Activated CD4-positive, alpha-beta T cell treated with anti-CD3 and anti-CD28 coated beads, Interleukin-2, amount 50 U/mL, for 16 hours (primary cell): ENCODE measurements around the gene DNAJB6.

Source experiments
- DNase-seq: peaks from one replicate; pipeline ENCODE4 v3.0.0-alpha.2; 2020

Gene DNAJB6

DNA sequence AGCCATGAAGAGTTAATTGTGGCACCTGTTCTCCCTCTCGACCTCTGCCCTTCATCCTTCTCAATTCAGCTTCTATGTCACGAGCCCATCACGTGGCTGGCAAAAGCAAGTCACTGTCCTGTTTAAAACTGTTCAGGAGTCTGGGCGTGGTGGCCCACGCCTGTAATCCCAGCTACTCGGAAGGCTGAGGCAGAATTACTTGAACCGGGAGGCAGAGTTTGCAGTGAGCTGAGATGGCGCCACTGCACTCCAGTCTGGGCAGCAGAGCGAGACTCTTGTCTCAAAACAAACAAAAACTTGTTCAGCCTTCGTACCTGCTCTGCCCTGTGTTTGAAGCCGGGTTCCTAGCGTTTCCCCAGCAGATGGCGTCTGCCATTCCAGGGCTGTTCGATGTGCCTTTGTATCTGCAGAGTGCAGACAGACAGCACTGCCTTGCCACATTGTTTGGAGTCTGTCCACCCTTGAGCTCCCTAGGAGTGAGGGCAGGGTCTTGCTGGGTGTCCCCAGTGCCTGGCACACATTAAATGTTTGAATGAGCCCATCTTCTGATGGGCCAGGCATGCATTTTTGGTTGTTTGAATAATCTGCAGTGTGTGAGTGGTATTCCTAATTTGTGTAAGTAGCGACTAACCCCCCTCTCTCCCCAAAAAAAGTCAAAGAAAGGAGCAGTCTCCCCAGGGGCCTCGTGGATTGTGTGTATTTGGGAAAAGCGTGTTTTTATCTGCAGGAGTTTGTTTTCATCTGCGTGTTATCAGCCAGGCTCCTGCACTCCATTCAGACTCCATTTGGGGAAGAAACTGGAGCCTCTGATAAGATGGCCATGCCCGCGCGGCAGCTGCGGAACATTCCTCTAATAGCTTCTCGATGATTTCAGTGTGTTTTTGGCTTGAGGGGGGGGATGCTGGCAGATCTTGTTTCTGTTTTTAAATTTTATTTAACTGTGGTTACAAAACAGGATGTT lies 61.2 kb downstream of the DNAJB6 start:
- DNase-seq: peak; percentile 26

DNA sequence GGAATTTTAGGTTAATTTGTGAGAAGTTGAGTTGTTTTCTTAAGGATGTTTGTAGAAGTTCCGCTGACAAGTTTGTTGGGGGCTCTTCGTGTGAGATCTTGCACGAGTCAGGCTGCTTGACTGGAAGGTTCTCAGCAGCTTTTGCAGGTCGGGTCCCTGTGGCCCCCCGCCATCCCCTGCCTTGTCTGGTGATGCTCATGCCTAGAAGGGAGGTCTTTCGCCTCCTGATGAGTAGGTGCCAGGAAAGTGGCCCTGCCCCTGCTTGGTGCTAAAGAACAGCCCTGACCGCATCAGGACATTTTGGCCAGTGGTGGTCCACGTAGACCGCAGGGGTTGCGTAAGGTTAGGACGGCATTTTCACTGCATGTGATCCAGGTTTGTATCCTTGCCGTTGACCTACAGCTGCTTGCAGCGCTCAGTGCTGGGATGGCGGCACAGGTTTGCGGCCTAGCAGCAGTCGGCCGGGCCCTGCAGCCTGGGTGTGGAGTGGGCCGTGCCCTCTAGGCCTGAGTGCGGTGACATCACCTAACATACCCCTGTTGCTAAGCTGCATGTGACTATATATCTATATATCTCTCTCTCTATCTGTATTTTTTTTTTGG lies 62.4 kb downstream of the DNAJB6 start:
- no peak for DNase-seq

DNA sequence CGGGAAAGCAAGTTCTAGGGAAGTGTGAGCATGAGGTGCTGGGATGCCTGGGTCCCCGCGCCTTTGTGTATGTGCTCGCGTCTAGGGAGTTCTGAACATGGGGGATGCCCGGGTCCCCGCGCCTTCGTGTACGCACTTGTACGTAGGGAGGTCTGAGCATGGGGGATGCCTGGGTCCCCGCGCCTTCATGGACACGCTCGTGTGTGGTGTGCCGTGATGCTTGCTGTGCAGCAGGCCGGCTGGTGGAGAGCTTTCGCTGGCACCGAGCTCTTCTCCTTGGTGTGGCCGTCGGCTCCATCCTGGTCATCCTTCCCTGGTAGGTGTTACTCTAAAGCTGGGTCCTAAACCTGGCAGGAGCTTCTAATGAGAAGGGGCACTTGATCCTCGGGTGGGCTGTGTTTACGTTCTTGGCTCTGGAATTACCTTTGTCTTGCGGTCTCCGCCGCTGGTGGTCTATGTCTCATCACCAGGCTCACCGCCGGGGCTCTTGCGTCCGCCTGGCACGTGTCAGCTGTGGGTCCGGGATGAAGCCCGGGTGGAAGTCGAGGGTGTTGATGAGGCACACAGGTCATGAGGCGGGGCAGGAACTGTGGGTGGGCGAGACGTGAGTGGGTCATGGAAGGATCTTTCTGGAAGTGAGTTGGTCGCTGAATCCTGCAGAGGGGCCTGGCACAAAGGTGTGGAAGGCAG lies 63.5 kb downstream of the DNAJB6 start:
- no peak for DNase-seq

DNA sequence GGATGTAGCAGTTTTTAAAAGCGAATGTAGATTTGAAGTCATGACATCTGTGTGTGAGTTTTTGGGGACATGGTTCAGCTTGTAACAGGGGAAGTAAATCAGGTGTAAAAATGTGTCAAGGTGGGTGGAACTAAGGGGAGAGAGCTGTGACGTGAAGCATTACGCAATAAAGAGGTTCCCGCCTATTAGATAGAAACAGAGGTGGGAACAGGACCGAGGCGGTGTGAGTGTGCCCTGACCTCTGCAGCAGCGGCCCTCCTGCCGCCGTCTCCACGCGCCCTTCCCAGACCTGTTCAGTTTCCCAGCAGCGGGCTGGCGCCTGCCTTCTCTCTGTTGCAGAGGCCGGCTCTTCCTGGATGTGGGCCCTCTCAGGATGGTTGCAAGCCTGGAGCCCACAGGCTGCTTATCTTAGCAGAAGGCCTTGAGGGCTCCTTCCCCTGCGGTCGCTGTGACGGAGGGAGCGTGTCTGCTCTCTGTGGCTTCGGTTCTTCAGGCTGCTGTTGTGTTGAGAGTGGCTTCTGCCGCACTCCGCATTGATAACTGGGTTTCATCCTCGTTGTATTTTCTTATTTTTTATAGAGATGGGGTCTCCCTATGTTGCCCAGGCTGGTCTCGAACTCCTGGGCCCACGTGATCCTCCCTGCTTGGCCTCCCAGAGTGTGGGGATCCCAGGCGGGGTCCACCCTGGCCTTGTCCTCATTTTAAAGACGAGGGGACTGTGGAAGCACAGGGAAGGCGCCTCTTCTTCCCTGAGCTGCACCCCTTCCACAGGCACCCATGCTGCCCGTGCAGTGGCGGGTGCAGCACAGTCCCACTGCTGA lies 65.0 kb downstream of the DNAJB6 start:
- DNase-seq: no peak

DNA sequence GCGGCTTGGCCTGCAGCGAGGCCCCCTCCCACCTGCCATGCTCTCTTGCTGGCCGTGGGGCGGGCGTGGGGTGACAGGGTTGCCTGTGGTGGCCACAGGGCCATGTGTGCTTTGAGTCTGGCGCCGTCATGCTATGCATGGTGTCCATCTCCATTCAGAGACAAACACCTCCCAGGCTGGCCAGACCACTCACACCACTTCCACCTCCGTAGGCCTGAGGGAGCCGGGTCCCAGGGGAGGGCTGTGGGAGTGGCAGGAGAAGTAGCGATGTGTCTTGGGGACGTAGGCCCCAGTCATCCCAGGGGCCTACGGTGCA lies 65.5 kb downstream of the DNAJB6 start:
- no peak for DNase-seq

DNA sequence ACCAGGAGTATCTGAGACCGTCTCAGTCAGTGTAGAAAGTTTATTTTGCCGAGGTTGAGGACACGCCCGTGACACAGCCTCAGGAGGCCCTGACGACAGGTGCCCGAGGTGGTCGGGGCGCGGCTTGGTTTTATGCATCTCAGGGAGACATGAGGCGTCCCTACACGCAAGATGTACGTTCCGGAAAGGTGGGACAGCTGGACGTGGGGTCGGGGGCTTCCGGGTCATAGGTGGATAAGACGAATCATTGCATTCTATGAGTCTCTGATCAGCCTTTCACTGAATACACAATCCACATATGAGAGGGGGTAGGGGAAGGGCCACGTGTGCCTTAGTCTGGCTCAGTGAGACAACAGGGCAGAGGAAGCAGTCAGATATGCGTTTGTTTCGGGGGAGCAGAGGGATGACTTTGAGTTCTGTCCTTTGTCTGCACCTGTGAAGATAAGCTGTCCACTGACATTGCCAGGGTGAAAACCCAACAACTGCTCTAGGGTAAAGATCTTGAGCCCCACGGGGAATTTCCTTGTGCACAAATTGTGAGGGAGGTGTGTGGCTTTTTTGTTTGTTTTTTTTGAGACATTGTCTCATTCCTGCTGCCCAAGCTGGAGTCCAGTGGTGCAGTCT lies 66.2 kb downstream of the DNAJB6 start:
- no peak for DNase-seq

DNA sequence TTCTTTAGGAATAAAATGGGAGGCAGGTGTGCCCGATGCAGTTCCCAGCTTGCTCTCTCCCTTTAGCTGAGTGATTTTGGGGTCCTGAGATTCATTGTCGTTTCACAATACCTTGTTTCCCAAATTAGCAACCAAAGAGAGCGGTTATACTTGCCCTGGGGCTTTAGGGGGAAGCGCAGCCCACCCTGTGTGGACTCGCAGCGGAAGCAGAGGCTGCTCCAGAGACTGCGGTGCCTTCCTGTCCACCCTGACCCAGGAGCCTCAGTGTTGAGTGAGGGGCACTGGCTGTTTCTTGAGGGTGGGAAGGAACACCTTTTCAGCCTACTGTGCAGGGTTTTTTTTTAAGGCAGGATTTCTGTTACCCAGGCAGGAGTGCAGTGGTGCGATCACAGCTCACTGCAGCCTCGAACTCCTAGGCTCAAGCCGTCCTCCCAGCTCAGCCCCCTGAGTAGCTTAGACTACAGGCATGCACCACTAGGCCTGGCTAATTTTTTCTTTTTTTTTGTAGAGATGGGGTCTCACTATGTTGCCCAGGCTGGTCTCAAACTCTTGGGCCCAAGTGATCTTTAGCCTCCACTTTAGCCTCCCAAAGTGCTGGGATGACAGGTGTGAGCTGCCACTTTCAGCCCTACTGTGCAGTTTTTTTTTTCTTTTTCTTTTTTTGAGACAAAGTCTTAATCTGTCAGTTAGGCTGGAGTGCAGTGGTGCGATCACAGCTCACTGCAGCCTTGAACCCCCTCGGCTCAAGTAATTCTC lies 67.0 kb downstream of the DNAJB6 start:
- DNase-seq: no peak

DNA sequence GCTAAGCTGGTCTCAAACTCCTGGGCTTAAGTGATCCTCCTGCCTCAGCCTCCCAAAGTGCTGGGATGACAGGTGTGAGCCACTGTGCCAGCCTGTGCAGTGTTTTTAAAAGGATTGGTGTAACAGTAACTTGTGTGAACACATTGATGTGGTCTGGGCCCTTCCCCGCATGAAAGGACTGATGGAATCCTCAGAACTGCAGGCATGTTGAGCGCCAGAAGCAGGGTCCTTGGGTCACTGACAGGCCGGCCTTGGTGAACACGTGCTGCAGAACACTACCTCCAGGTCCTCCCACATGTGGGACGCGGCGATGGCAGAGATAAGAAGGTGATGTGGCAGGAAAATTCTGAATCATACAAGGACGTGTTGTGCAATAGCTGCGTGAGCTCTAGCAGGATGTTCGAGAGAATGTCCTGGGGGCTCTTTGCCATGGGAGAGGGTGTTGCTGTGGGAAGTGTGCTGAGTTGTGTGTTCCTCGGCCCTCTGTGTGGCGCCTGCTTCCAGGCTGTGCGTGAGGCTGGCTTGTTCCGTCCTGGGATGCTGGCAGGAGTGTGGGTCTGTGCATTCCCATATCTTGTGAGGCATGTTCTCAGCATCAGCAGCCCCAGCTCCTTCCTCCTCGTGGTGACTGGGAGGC lies 68.2 kb downstream of the DNAJB6 start:
- peak; percentile 79 for DNase-seq

DNA sequence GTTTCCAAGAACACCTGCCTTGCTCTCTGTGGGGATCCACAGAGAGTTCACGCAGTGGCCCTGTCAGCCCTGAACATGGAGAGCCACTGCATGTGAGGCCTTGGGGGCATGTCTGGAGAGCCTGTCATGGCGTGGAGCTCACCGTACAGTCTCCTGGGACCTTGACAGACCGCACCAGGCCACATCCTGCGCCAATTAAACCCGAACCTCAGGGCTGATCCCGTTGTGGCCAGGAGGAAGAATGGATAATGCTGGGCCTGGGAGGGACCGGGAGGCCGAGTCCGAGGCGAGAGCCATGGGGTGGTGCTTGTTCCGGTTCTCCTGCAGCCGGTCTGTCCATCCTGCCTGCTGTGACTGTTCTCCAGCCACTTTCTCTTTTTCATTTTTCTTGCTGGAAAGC lies 68.7 kb downstream of the DNAJB6 start:
- no peak for DNase-seq

DNA sequence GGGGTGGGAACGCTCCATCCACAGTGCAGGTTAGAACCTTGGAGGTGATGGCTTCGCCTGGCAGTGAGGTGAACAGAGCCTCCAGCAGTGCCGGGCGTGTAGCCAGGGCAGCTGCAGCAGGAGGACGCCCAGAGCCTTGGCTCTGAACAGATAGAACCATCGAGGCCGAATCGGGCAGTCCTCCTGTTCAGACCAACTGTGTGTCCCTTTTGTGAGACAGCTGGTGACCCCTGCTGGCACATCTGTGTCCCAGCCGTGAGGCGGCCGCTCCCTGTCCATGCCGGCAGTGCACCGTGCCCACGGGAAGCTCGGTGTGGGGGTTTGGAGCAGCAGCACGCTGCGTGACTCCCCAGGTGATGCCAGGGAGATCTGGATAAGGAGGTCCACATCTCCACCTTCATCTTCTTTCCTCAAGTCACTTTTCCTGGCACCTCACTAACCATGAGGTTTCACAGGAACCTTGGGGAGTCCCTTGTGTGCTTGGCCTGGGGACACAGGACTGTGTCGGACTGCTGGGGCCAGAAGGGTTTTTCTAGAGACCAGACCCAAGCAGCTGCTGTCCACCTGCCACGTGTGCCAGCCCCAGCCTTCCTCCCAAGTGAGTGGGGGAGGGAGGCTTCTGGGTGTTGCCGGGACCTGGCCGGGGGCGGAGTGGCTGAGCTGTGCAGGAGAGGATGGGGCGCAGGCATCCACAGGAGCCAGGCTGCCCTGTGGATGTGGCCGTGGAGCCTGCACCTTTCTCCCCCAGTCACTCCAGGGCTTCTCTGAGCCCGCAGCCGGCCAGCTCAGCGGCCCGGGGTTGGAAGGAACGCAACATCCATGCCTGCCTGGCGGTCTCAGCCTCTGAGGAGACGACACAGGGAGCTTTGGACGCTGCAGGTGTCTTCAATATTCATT lies 69.4 kb downstream of the DNAJB6 start:
- no peak for DNase-seq

DNA sequence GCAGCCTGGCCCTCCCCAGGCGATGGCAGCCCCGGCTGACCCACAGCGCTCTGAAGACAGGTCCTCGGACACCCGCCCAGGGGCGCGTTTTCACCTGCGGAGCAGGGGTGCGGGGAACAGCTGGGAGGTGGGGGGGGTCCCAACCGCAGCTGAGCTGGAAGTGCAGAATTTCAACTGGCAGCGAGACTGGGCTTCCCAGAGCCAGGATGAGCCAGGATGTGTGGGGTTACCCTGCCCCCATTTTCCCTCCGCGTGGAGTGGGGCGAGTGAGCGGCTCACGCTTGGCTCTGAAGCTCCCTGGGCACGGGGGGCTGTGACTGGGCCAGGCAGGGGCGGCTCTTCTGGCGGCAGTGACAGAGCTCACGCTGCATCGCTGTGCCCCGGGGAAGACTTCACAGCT lies 70.2 kb downstream of the DNAJB6 start:
- no peak for DNase-seq

DNA sequence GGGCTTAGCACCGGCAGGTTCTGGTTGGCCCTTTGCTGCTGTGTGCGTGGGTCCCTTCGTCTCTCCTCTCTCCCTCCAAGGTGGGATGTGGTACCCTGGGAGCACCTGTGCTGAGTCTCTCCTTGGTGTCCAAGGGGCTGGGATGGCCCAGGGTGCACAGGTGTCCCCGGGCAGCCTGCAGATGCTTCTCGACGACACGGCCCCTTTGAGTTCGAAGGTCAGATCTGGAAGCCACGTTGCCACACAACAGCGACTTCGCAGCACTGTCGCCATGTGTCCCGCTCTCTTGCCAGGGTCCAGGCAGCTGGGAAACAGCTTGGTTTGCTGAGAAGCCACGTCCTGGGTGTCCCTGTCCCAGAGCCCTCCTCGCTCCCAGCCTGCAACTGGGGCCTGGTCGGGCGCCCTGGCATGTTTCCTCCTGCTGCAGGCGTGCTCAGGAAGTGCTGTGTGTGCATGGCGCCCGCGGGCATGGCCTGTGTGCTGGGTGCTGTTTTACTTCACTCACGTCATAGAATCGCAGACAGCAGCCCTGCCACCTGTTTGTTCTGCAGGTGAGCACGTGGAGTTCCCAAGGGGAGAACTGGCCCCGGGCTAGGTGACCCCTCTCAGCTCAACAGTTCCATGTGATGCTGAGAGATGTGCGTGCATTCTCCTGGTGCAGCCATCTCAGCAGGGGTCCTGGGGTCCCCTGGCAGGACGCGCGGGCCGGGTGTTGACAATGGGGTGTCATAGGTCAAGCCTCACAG lies 70.9 kb downstream of the DNAJB6 start:
- DNase-seq: no peak

DNA sequence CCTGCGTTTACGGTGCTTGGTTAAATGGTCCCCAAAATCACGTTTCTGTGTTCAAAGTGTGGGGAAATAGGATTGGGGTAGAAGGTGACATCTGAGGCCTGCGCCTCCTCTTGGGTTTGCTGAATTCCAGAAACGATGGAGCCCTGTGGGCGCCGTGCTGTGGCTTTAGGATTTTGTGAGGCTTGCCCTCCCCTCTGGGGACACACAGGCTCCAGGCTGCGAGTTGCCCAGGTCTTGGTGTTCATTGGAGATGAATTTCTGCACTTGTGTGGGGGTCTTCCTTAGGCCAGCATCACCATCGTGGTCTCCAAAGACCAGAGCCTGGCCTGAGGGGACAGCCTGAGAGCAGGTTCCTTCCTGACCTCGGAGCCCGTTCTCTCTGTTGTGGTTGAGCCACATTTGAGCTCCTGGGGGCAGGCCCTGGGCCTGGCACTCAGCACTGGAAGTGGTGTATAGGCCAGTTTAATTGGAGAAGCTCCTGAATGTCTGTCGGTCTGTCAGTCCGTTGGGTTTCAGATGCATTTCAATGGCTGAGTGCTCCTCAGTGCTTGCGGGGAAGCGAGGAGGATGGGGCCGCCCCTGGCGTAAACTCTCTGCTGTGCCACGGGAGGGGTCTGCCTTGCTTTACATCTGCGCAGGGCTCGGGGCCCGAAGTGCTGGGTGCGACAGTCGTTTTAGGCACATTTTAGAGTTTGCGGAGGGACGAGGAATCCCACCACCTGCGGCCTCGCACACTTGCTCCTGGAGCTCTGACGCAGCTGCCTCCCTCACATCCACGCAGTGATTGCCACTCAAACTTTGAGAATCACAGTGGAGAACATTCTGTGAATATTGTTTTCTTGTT lies 71.7 kb downstream of the DNAJB6 start:
- DNase-seq: no peak

DNA sequence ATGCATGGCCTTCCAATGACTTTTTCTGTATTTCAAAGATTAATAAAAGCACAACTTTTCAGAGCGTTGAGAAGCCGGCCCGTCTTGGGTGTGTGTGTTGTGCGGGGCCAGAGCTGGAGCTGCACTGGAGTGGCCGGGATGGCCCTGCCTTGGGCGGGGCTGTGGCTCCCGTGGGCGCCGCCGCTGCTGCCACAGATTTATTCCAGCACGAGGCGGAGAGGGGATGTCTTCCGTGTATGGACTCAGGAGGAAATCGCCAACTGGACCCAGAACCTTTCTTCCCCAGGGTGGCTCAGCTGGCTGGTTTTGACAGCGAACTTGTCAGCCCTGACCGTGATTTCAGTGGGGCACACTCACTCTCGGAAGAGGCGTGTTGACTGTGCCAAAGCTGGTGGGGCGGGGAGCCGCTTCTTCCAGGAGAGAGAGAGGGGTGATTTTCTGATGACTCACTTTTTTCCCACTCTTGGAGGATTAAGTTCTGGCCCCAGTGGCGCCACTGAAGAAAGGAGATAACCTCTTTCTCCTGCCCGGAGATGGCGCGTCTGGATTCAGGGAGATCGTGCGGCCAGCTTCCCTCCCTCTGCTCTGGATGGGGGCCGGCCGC lies 72.4 kb downstream of the DNAJB6 start:
- DNase-seq: no peak

DNA sequence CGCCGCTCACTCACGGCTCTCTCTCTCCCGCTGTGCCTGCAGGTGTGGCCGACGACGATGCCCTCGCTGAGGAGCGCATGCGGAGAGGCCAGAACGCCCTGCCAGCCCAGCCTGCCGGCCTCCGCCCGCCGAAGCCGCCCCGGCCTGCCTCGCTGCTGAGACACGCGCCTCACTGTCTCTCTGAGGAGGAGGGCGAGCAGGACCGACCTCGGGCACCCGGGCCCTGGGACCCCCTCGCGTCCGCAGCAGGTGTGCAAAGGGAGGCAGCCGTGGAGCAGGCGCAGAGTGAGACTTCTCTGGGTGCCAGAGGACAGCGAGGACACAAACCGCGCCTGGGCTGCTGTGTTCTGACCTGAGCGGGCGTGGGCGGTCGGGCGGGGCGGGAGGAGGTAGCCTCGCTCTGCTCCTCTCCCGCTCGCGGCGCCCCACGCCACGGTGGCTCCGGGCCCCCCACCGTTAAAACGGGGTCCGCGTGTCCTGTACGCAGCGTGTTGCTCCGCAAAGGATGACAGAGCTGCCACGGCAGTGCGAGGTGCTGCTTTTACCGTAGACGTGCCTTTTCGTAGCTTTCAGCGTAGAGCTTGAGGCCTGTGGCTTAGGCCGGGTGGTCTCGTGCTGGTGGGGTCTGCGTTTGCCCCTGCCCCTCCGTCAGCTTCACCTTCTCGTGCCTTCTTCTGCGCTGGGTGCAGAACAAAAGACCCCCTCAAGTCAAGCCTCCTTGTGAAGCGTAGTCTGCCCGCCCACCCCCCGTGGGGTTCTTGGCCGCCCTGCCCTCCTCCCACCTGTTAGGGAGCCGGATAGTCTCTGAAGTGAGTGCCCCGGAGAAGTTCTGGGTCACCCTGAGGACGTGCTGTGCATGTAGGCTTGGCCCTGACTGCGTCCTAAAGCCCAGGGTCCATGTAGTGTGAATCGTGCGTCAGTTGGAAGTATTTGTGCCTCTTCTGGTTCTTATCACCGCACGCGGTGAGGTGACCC lies 73.2 kb downstream of the DNAJB6 start:
- no peak for DNase-seq

DNA sequence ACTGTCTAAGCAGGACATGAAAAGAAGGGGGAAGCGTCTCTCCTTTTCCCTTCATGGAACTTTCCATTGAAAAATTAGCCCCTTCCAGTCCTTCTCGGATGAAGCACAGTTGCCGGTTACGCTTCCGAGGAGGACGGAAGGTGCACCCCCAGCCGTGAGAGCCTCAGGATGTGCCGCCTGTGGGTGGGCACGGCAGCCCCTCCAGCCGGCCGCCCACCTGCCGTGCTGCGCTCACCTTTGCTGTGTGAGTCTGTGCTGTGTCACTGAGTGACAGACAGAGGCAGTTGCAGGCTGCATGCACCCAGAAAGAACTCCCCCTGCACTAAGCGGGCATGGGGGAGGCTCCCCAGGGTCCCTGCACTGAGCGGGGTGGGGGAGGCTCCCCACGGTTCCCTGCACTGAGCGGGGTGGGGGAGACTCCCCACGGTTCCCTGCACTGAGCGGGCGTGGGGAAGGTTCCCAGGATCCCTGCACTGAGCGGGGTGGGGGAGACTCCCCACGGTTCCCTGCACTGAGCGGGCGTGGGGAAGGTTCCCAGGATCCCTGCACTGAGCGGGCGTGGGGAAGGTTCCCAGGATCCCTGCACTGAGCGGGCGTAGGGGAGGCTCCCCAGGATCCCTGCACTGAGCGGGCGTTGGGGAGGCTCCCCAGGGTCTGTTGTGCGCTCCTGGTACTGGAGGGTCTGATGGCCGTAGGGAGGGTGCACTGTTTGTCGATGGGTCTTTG lies 74.2 kb downstream of the DNAJB6 start:
- no peak for DNase-seq
